ENCODE measurements around the gene LARGE1. TPM values are rescaled to one million over a fixed set of nuclear protein-coding genes. Genes with fewer than 3 reads are reported as not detected.

LARGE1 gene
- total and polyA plus RNA-seq, 8 donors = 4.1 to 29.3 (median 13.7) TPM

- 74 to 84% methylated on average over 7 of the region's 7 CpGs for WGBS, 2 donors
- no peak for FAIRE-seq
- no peaks in the 10 kb centered on the region for H3K36me3 ChIP-seq
- intact Hi-C loops (cut with DNase I) = loop anchor here in 1 of 3 donors (10.0 kb wide), 1 partner anchor 286 kb away; no protein-coding TSS in a partner anchor
- no peaks in the 10 kb centered on the region for H3K27me3 ChIP-seq
- DNase-seq = no peak
- ATAC-seq = no peak
- H3K27ac ChIP-seq = no peak overlapping the region
- H3K4me1 ChIP-seq = peaks cover 3 to 26% (median 22%) of the 10 kb centered on the region in 3 donors
- H3K9me3 ChIP-seq = no peaks in the 10 kb centered on the region
- TF ChIP-seq, protein P1, sequence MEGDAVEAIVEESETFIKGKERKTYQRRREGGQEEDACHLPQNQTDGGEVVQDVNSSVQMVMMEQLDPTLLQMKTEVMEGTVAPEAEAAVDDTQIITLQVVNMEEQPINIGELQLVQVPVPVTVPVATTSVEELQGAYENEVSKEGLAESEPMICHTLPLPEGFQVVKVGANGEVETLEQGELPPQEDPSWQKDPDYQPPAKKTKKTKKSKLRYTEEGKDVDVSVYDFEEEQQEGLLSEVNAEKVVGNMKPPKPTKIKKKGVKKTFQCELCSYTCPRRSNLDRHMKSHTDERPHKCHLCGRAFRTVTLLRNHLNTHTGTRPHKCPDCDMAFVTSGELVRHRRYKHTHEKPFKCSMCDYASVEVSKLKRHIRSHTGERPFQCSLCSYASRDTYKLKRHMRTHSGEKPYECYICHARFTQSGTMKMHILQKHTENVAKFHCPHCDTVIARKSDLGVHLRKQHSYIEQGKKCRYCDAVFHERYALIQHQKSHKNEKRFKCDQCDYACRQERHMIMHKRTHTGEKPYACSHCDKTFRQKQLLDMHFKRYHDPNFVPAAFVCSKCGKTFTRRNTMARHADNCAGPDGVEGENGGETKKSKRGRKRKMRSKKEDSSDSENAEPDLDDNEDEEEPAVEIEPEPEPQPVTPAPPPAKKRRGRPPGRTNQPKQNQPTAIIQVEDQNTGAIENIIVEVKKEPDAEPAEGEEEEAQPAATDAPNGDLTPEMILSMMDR (IDR thresholded peaks at IDR 0.05) = no peak
- H3K4me3 ChIP-seq = no peak overlapping the region
Measured at GRCh38 chr22:33580310-33580709, 340.0 kb downstream of the LARGE1 start.

DNA sequence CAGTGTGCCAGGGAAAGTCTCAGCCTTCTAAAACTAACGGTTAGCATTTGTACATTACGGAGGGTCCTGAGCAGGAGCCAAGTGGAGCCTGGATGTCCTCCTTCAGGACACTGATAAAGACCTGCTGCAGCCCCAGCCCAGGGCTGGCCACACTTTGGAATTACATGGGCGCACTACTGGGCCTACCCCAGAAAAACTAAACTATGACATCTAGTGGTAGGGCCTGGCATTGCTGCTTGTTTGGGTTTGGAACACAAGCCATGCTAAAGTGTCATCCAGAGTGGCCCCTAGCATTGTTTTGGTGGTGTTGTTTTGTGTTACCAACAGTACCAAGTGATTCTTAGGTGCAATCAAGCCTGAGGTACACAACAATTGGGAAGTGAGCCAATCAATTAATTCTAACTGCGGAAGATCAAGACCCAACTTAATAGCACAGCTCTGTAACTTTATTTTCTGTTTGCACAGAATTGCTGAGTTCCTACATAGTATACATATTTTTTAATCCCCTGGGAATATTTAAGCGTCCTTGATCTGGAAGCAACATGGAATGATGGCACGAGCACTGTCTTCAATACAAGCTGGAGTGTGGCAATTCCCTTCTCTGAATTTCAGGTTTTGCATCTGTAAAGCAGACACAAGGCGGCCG, 340.7 kb downstream of the LARGE1 start:
- H3K9me3 ChIP-seq = no peaks in the 10 kb centered on the region
- peak overlapping the region in 2 of 4 donors; percentile 59 to 63 for H3K27ac ChIP-seq
- 44 to 47% methylated on average over 8 of the region's 8 CpGs for WGBS, 2 donors
- FAIRE-seq (no peak), DNase-seq (peak; percentile 44 to 77 (median 54)), ATAC-seq (peak; percentile 84 to 94 (median 90))
- H3K36me3 ChIP-seq = no peaks in the 10 kb centered on the region
- TF ChIP-seq, protein P1 (IDR thresholded peaks at IDR 0.05) = peak; percentile 76 to 89 (median 80)
- peaks cover 3 to 26% (median 22%) of the 10 kb centered on the region in 3 donors for H3K4me1 ChIP-seq
- no peak overlapping the region for H3K4me3 ChIP-seq
- intact Hi-C loops (cut with DNase I) = loop anchor here in 2 of 3 donors (2.0 to 10.0 kb wide), 3 partner anchors 55 to 285 kb away; no protein-coding TSS in a partner anchor
- H3K27me3 ChIP-seq = no peaks in the 10 kb centered on the region

DNA sequence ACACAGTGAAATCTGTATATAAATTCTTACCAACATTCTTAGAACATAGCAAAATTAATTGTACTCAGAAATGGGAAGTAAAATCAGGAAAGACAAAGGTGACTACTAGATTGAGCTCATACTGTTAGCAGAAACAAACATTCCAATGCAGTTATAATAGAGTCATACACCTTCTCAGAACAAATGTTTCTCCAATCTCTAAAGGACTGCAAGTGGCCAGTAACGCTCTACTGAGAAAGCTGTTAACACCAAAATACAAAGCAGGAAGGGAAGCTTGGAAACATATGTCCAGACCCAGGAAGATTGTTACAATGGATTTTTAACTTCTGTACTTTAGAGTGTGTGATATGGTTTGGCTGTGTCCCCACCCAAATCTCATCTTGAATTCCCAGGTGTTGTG, 341.5 kb downstream of the LARGE1 start:
- no peak overlapping the region for H3K4me3 ChIP-seq
- H3K36me3 ChIP-seq = no peaks in the 10 kb centered on the region
- intact Hi-C loops (cut with DNase I) = loop anchor here in 2 of 3 donors (2.0 to 10.0 kb wide), 2 partner anchors 54 to 60 kb away; no protein-coding TSS in a partner anchor
- H3K9me3 ChIP-seq = no peaks in the 10 kb centered on the region
- TF ChIP-seq, protein P1 (IDR thresholded peaks at IDR 0.05) = no peak
- ATAC-seq (peak; percentile 26 to 62 (median 46)), DNase-seq (no peak), FAIRE-seq (no peak)
- H3K4me1 ChIP-seq = peaks cover 3 to 26% (median 22%) of the 10 kb centered on the region in 3 donors
- H3K27me3 ChIP-seq = no peaks in the 10 kb centered on the region
- H3K27ac ChIP-seq = peak overlapping the region in 2 of 4 donors; percentile 59 to 63
- 43 to 45% methylated on average over 1 of the region's 1 CpG for WGBS, 2 donors

- intact Hi-C loops (cut with DNase I) = loop anchor here in 2 of 3 donors (2.0 to 10.0 kb wide), 2 partner anchors 53 to 59 kb away; no protein-coding TSS in a partner anchor
- WGBS, 2 donors = 14 to 15% methylated on average over 4 of the region's 4 CpGs
- no peak overlapping the region for H3K4me3 ChIP-seq
- TF ChIP-seq, protein P1 (IDR thresholded peaks at IDR 0.05) = no peak
- peak; percentile 48 to 82 (median 58) for ATAC-seq
- H3K27ac ChIP-seq = peak overlapping the region in 2 of 4 donors; percentile 59 to 63
- H3K9me3 ChIP-seq = no peaks in the 10 kb centered on the region
- no peak for FAIRE-seq
- no peaks in the 10 kb centered on the region for H3K27me3 ChIP-seq
- peaks cover 3 to 26% (median 22%) of the 10 kb centered on the region in 3 donors for H3K4me1 ChIP-seq
- H3K36me3 ChIP-seq = no peaks in the 10 kb centered on the region
- DNase-seq = peak in 2 of 6 donors; percentile 18 to 53
Measured at GRCh38 chr22:33577862-33578411, 342.3 kb downstream of the LARGE1 start.
